MCF 10A (cell line): ENCODE data around the gene GCLM. TPM values are rescaled to one million over a fixed set of nuclear protein-coding genes. Genes with fewer than 3 reads are reported as not detected.

Source experiments
- BruUV-seq: library from RNA; stranded (reverse); fragments of 400-500 nt; replicated peaks from 2 replicates; lab custom pipeline; 2021; lab: Mats Ljungman, UMichigan
- CTCF ChIA-PET: fragments of 300-600 bp; sonication (Branson Sonifier 250); formaldehyde crosslinking; extraction: SDS; loops from one replicate; lab custom pipeline; 2021; ENCODE audit warnings: antibody characterized with exemption, inconsistent platforms; lab: Yijun Ruan, JAX
- POLR2A ChIA-PET: fragments of 300-600, 350-650 bp; sonication (Branson Sonifier 250); formaldehyde crosslinking; extraction: SDS; loops from one replicate; lab custom pipeline; 2020; ENCODE audit warnings: antibody characterized with exemption, inconsistent platforms; lab: Yijun Ruan, JAX
- DNase-seq: peaks from one replicate; pipeline ENCODE4 v3.0.0-alpha.2; 2018; ENCODE audit not compliant: unreplicated experiment
- H3K27ac Mint-ChIP-seq: one replicate; pipeline ENCODE4 v1.8.0; 2022; ENCODE audit warnings: mild to moderate bottlenecking, low read depth, mixed read lengths; ENCODE audit not compliant: unreplicated experiment
- H3K27me3 Mint-ChIP-seq: one replicate; pipeline ENCODE4 v1.8.0; 2022; ENCODE audit warnings: mixed read lengths; ENCODE audit not compliant: insufficient read depth, unreplicated experiment
- H3K36me3 Mint-ChIP-seq: one replicate; pipeline ENCODE4 v1.8.0; 2022; ENCODE audit warnings: mild to moderate bottlenecking, moderate library complexity, mixed read lengths; ENCODE audit not compliant: insufficient read depth, unreplicated experiment
- H3K4me1 Mint-ChIP-seq: one replicate; pipeline ENCODE4 v1.8.0; 2022; ENCODE audit warnings: mixed read lengths; ENCODE audit not compliant: insufficient read depth, unreplicated experiment
- H3K4me3 Mint-ChIP-seq: one replicate; pipeline ENCODE4 v1.8.0; 2022; ENCODE audit warnings: mild to moderate bottlenecking, moderate library complexity, mixed read lengths; ENCODE audit not compliant: unreplicated experiment
- H3K9me3 Mint-ChIP-seq: one replicate; pipeline ENCODE4 v1.8.0; 2022; ENCODE audit warnings: mixed read lengths; ENCODE audit not compliant: unreplicated experiment
- intact Hi-C: fragments of 100-400 bp; cut with micrococcal nuclease; formaldehyde crosslinking; loops from 2 replicates; pipeline ENCODE4 v1.14.1; 2022
- total RNA-seq: library from RNA; stranded (reverse); gene quantifications from 2 replicates; pipeline ENCODE4 v1.2.3, GENCODE V29; 2022
- TF ChIP-seq, protein P1 (sequence below): fragments of 200-600 bp; IDR thresholded peaks from one replicate; pipeline ENCODE4 v1.8.0; 2022; ENCODE audit warnings: antibody characterized with exemption, mild to moderate bottlenecking; ENCODE audit not compliant: unreplicated experiment

GCLM gene
- total RNA-seq, 1 experiment from 2014 or later: 21.3 TPM

DNA sequence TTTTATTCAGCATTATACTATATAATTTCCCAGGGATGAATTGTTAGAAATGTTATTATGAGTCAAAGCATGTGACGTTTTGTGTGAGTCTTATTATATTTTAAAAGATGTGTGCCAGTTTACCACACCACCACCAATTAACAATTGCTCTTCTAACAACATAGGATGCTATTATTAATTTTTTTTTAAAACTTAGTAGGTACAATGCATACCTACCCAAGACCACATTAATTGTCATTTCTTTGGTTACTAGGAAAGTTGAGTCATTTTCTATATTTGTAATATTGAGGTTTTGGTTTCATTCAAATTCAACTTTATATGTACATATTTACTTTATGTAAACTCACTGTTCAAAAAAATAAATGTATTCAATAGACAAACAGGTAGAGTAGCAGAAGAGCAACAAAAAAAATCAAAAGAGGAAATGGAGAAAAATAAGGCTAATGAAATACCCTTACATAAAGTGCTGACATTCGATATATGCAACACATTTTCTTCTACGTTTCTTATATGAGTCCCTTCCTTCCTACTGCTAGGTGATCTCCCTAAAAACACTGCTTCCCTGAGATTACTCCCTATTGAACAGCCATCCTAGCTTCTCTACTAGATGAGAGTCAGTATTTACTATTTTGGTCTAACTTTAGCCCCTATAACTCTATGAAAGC, 9.6 kb downstream of the GCLM start:
- no TSS peak for BruUV-seq
- ChIA-PET CTCF (interaction anchor here (0.8 kb wide), 2 partner anchors 9 to 11 kb away, joined by 3 to 4 read pairs; partner anchors contain the start of gene GCLM), POLR2A (interaction anchor here (0.9 kb wide), 1 partner anchor 20 kb away, joined by 3 read pairs; the partner anchor contains the start of gene DNTTIP2)
- Mint-ChIP-seq H3K9me3 (no peaks in the 10 kb centered on the region), H3K27ac (no peak overlapping the region), H3K4me1 (no peaks in the 10 kb centered on the region), H3K27me3 (no peaks in the 10 kb centered on the region), H3K4me3 (no peak overlapping the region), H3K36me3 (peaks cover 5% of the 10 kb centered on the region)
- intact Hi-C loops: no loop called here
- DNase-seq: no peak
- TF ChIP-seq, protein P1, sequence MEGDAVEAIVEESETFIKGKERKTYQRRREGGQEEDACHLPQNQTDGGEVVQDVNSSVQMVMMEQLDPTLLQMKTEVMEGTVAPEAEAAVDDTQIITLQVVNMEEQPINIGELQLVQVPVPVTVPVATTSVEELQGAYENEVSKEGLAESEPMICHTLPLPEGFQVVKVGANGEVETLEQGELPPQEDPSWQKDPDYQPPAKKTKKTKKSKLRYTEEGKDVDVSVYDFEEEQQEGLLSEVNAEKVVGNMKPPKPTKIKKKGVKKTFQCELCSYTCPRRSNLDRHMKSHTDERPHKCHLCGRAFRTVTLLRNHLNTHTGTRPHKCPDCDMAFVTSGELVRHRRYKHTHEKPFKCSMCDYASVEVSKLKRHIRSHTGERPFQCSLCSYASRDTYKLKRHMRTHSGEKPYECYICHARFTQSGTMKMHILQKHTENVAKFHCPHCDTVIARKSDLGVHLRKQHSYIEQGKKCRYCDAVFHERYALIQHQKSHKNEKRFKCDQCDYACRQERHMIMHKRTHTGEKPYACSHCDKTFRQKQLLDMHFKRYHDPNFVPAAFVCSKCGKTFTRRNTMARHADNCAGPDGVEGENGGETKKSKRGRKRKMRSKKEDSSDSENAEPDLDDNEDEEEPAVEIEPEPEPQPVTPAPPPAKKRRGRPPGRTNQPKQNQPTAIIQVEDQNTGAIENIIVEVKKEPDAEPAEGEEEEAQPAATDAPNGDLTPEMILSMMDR: no peak

DNA sequence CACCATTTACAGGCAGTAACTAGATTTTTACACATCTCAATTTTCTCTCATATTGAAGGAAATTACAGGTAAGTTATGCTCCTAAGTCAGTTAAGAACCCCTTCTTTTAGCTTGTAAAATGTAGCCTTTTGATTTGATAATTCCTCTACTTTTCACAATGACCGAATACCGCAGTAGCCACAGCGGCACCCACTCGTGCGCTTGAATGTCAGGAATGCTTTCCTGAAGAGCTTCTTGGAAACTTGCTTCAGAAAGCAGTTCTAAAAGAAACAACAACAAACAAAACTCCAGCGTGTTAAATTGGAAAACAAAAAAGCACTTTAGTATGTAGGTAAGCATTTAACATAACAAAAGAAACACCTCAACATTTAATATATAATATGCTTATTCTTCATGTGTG, 20.3 kb downstream of the GCLM start:
- intact Hi-C loops: no loop called here
- TF ChIP-seq, protein P1: no peak
- H3K27ac Mint-ChIP-seq: no peak overlapping the region
- no peaks in the 10 kb centered on the region for H3K27me3 Mint-ChIP-seq
- no peak overlapping the region for H3K4me3 Mint-ChIP-seq
- H3K36me3 Mint-ChIP-seq: peaks cover 20% of the 10 kb centered on the region
- no peaks in the 10 kb centered on the region for H3K9me3 Mint-ChIP-seq
- H3K4me1 Mint-ChIP-seq: no peaks in the 10 kb centered on the region
- DNase-seq: no peak
- no TSS peak for BruUV-seq
- POLR2A ChIA-PET: interaction anchor here (1.7 kb wide), 1 partner anchor 10 kb away, joined by 26 read pairs; the partner anchor contains the start of gene DNTTIP2
- CTCF ChIA-PET: interaction anchor here (0.6 to 1.4 kb wide), 2 partner anchors 15 to 21 kb away, joined by 3 to 4 read pairs; no protein-coding TSS in a partner anchor

DNA sequence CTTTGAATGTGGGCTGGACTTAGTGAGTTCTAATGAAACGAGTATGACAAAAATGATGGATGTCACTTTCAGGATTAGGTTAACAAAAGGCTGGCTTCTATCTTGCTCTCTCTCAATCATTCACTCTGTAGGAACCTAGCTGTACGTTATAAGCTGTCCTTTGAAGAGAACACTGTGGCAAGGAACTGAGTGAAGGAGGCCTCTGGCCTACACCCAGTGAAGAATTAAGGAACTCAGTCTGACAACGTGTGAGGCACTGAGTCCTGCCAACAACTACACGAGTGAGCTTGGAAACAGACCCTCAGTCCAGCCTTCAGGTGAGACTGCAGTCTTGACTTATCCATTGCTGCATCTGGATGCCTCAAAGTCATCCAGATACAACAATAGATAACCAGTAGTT, 27.0 kb downstream of the GCLM start:
- Mint-ChIP-seq H3K4me3 (no peak overlapping the region), H3K36me3 (peaks cover 22% of the 10 kb centered on the region), H3K27ac (no peak overlapping the region), H3K4me1 (peaks cover 14% of the 10 kb centered on the region), H3K9me3 (no peaks in the 10 kb centered on the region), H3K27me3 (no peaks in the 10 kb centered on the region)
- BruUV-seq: no TSS peak
- no peak for DNase-seq
- TF ChIP-seq, protein P1: no peak
- POLR2A ChIA-PET: no interaction called here
- CTCF ChIA-PET: interaction anchor here (0.5 to 1.2 kb wide), 3 partner anchors 27 to 540 kb away, joined by 3 to 4 read pairs (median 3); partner anchors contain the start of gene GCLM
- intact Hi-C loops: no loop called here

DNA sequence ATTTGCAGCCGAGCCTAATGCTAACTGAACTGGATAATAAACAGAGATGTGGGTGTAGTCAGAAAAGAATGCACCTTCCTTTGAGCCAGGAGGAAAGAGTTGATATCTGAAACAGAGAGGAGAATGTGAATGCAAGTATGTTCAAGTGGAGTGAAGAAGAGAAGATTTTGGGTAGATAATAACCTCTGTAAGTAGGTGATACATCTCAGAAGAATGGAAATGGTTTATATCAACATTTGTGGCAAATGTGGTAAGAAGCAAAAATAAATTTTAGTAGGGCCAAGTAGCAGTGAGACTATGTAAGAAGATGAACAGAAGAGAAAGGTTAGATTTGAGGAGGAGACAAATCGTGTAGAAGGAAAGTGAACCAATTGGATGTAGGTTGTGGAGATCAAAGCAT, 28.5 kb downstream of the GCLM start:
- no peak overlapping the region for H3K4me3 Mint-ChIP-seq
- H3K27ac Mint-ChIP-seq: no peak overlapping the region
- intact Hi-C loops: no loop called here
- no peak for DNase-seq
- H3K4me1 Mint-ChIP-seq: peaks cover 27% of the 10 kb centered on the region
- no TSS peak for BruUV-seq
- ChIA-PET CTCF (interaction anchor here (0.7 kb wide), 1 partner anchor 146 kb away, joined by 3 read pairs; no protein-coding TSS in a partner anchor), POLR2A (interaction anchor here (2.6 kb wide), 1 partner anchor 35 kb away, joined by 19 read pairs; no protein-coding TSS in a partner anchor)
- no peaks in the 10 kb centered on the region for H3K9me3 Mint-ChIP-seq
- TF ChIP-seq, protein P1: no peak
- H3K27me3 Mint-ChIP-seq: no peaks in the 10 kb centered on the region
- peaks cover 38% of the 10 kb centered on the region for H3K36me3 Mint-ChIP-seq
